ENCODE results near the gene RGPD8.
"Not testable (repeated sequence)": the region's sequence is repeated elsewhere in the genome, so short reads cannot be mapped to it uniquely, and the experiment has no call there.

RGPD8 gene

DNA sequence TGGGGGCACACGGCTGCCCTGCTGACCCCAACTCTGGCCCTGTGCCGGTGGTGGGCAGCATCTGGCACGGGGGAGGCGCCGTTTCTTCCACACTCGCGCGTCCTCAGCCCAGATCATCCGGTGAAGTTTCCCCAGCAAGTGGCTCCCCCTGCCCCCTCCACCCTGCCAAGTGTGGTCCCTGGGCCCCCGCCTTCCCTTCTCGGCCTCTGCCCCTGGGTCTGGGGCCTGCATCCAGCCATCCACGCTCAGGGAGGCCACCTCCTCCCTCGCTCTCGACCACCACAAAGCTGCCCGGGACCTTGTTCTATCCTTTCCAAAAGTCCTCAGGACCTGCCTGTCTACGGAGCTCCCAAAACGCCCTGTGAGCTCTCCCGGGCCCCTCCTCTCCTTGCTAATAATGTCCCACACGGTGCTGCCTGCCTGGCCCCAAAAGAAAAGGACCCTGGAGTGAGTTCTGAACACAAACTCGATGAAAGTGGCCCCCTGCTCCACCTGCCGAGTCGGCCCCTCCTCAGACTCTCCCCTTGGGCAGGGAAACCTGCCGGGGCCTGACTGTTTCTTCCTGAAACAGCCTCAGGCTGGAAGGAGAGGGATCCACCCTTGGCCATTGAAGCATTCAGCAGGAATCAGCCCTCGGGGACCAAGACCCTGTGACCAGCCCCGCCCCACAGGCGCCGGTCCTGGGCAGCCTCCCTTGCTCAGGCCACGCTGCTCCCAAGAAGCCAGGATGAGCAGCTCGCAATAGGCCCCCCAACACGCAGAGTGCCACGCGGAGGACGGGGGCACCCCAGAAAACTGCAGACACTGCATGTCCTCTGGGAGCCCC lies 1.7 kb upstream of the RGPD8 start:
- not testable (repeated sequence) for DNase-seq

GRCh38 chr2:112433932-112434730 lies 686 bp upstream of the RGPD8 start:
- DNase-seq, result no peak

DNA sequence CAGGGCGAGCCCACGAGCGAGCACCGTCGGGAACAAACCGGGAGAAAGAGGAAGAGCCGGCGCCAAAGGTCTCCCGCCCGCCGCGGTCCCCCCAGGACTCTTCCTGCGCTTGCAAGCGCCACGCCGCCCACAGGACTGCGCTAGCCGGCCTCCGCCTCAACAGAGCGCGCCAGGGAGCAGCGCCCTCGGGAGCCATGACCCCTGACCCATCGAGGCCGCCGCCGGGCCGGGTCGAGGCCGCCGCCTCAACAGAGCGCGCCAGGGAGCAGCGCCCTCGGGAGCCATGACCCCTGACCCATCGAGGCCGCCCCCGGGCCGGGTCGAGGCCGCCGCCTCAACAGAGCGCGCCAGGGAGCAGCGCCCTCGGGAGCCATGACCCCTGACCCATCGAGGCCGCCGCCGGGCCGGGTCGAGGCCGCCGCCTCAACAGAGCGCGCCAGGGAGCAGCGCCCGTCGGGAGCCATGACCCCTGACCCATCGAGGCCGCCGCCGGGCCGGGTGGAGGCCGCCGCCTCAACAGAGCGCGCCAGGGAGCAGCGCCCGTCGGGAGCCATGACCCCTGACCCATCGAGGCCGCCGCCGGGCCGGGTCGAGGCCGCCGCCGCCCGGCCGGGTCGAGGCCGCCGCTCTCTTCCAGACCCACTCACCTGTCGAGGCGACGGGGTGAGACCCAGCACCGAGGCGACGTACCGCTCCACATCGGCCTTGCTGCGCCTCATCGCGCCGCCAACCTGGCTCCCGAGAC lies 538 bp downstream of the RGPD8 start:
- peak; percentile 35 for DNase-seq

GRCh38 chr2:112432390-112432734 lies 1.1 kb downstream of the RGPD8 start:
- not testable (repeated sequence) for DNase-seq

GRCh38 chr2:112431587-112432295 lies 1.7 kb downstream of the RGPD8 start:
- DNase-seq, result not testable (repeated sequence)

DNA sequence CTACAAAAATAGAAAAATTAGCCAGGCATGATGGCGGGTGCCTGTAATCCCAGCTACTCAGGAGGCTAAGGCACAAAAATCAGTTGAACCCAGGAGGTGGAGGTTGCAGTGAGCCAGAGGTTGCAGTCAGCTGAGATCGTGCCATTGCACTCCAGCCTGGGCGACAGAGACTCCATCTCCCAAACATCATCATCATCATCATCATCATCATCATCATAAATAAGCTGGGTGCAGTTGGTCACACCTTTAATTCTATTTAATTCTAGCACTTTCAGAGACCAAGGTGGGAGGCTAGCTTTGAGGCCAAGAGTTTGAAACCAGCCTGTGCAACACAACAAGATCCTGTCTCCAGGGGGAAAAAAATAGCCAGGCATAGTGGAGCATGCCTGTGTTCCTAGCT lies 8.9 kb downstream of the RGPD8 start:
- not testable (repeated sequence) for DNase-seq

- DNase-seq, result not testable (repeated sequence)
Observed at GRCh38 chr2:112416860-112417259, 16.6 kb downstream of the RGPD8 start.

GRCh38 chr2:112360055-112360454 lies 73.4 kb downstream of the RGPD8 start:
- not testable (repeated sequence) for DNase-seq

DNA sequence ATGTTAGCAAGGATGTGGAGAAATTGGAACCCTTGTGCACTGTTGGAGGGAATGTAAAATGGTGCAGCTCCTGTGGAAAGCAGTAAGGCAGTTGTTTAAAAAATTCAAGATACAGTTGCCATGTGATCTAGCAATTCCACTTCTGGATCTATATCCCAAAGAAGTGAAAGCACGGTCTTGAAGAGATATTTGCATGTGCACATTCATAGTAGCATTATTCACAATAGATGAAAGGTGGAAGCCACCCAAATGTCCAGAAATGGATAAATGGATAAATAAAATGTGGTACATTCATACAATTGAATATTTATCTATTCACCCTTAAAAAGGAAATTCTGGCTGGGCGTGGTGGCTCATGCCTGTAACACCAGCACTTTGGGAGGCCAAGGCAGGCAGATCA lies 79.1 kb downstream of the RGPD8 start:
- DNase-seq, result not testable (repeated sequence)

DNA sequence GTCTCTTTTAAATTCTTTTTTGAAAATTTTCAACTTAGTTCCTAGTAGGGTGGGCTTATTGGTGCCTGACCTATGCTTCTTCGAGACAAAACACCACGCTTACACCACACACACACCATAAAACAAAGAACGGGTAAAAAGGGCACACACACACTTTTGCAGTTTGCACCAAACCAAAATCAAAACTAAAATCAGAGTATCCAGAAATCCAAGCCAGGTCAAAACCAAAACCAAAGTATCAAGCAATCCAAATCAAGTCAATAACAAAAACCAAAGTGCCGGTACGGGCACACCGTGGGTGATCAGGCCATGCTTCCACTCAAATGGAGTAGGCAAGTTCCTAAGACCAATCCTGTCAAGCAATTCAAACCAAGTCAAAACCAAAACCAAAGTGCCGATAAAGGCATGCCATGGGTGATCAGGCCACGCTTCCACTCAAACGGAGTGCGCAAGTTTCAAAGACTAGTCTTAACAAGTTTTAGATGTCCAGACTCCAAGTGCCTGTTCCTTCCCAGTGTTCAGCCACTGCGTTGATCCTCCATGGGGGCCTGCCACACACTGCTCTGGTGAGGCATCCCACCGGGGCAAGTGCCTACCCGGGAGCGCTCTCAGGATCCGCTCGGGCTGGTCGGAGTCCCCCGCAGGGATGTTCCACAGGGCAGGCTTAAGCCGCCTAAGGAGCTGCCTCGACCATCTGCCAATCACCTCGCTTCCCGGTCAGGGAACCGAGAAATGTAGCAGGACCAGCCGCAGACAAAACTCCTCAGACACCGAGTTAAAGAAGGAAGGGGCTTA lies 80.4 kb downstream of the RGPD8 start:
- DNase-seq, result not testable (repeated sequence)

DNA sequence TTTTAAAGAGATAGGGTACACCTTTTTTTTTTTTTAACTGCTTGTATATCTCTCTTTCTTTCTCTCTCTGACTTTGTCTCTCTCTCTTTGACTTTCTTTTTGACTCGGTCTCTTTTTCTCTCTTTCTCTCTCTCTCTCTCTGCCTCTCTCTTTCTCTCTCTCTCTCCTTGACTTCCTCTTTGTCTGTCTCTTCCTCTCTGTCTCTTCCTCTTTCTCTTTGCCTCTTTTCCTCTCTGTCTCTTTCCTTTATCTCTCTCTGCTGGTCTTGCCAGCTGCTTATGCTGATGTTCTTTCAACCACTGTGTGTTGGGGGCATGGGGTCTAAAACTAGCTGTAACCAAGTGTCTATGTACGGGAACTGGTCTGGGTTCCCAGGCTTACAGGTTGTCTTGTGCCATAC lies 81.2 kb downstream of the RGPD8 start:
- DNase-seq, result not testable (repeated sequence)

DNA sequence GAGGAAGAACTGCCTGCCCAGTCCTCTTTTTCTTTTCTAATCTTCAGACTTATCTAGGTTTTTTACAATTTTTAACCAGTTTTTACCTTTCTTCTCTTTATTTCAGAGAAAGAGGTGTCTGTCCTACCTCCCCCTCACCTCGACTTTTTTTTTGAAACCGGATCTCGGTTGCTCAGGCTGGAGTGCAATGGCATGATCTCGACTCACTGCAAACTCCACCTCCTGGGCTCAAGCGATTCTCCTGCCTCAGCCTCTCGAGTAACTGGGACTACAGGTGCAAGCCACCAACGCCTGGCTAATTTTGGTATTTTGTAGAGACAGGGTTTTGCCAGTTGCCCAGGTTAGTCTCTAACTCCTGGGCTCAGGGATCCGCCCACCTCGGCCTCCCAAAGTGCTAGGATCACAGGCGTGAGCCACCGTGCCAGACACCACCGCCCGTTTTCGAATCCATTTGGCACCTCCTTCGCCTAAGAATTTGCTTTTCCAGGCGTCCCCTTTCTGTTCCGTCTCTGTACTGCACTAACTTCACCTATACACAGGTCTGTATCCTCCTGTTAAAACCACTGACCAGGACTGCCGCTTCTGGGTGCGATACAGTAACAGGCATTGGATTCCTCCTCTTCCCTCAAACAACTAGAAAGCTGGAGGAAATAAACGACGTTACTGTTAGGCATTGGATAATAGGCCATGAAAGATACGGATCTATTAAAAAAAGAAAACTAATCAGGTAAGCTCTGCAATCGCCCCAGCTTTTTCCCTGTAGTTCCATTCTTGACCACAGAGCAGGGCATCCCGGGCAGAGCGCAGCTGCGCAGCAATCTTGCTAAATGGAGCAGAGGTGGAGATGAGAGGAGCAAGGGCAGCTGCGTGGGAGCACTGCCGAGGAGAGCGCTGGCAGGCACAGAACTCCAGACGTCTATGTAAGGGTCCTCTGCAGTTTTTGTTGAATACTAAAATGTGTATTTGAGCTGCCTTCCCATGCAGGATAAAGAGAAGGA lies 88.1 kb downstream of the RGPD8 start:
- no peak for DNase-seq

- DNase-seq, result no peak
Observed at GRCh38 chr2:112343827-112344585, 89.4 kb downstream of the RGPD8 start.

DNA sequence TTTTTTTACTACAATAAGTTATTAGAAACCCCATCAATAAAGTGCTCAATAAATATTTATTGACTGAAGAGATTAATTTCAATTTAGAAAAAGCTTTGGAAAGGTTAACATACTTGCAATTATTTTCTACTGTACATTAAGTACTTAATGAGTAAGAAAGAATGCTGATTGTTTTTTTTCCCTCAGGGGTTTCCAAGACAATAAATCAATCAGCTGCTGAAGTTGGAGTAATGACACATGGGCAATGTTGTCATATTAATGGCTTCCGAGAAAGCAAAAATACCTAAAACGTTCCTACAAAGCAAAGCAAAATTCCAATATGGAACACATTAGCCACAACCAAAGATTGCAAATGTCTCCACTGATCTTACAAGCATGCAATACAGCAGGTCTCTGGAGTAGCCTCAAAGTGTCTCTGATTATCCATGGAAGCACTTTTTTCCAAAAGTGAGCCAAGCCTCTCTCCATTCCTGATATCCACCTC lies 91.3 kb downstream of the RGPD8 start:
- DNase-seq, result no peak

- DNase-seq, result no peak
Observed at GRCh38 chr2:112340475-112341267, 92.8 kb downstream of the RGPD8 start.

- no peak for DNase-seq
Observed at GRCh38 chr2:112339986-112340385, 93.5 kb downstream of the RGPD8 start.

GRCh38 chr2:112335600-112335999 lies 97.8 kb downstream of the RGPD8 start:
- no peak for DNase-seq

GRCh38 chr2:112332123-112332696 lies 101.2 kb downstream of the RGPD8 start:
- no peak for DNase-seq
